ENCODE measurements around the gene CCDC185. TPM values are rescaled to one million over a fixed set of nuclear protein-coding genes. Genes with fewer than 3 reads are reported as not detected.

Gene CCDC185
- total RNA-seq, 2 experiments from 2014 or later = not detected

GRCh38 chr1:223403184-223403815 lies 10.1 kb downstream of the CCDC185 start:
- ATAC-seq = no peak
- no peaks in the 10 kb centered on the region for H3K9me3 Mint-ChIP-seq (ENCODE audit: low read depth)
- H3K4me1 Mint-ChIP-seq = no peaks in the 10 kb centered on the region
- no peaks in the 10 kb centered on the region for H3K36me3 Mint-ChIP-seq
- CTCF ChIA-PET = no interaction called here
- H3K4me3 Mint-ChIP-seq = no peak overlapping the region
- DNase-seq = no peak
- H3K27me3 Mint-ChIP-seq = peaks cover 20% of the 10 kb centered on the region
- no peak overlapping the region for H3K27ac Mint-ChIP-seq

- ATAC-seq (no peak), DNase-seq (no peak)
- Mint-ChIP-seq H3K4me3 (no peak overlapping the region), H3K27ac (no peak overlapping the region), H3K9me3 (ENCODE audit: low read depth) (no peaks in the 10 kb centered on the region), H3K36me3 (no peaks in the 10 kb centered on the region), H3K4me1 (no peaks in the 10 kb centered on the region), H3K27me3 (peaks cover 20% of the 10 kb centered on the region)
- CTCF ChIA-PET = no interaction called here
Observed at GRCh38 chr1:223405507-223405906, 12.3 kb downstream of the CCDC185 start.

- no peaks in the 10 kb centered on the region for H3K9me3 Mint-ChIP-seq (ENCODE audit: low read depth)
- DNase-seq (no peak), ATAC-seq (no peak)
- no peak overlapping the region for H3K4me3 Mint-ChIP-seq
- no peak overlapping the region for H3K27ac Mint-ChIP-seq
- H3K36me3 Mint-ChIP-seq = no peaks in the 10 kb centered on the region
- CTCF ChIA-PET = no interaction called here
- peaks cover 30% of the 10 kb centered on the region for H3K27me3 Mint-ChIP-seq
- no peaks in the 10 kb centered on the region for H3K4me1 Mint-ChIP-seq
Observed at GRCh38 chr1:223410036-223410435, 16.8 kb downstream of the CCDC185 start.

GRCh38 chr1:223411309-223411708 lies 18.1 kb downstream of the CCDC185 start:
- Mint-ChIP-seq H3K9me3 (ENCODE audit: low read depth) (no peaks in the 10 kb centered on the region), H3K27ac (no peak overlapping the region), H3K36me3 (no peaks in the 10 kb centered on the region), H3K4me1 (no peaks in the 10 kb centered on the region), H3K4me3 (no peak overlapping the region), H3K27me3 (peaks cover 25% of the 10 kb centered on the region)
- no peak for ATAC-seq
- DNase-seq = no peak
- CTCF ChIA-PET = no interaction called here

- Mint-ChIP-seq H3K4me3 (no peak overlapping the region), H3K36me3 (no peaks in the 10 kb centered on the region), H3K27ac (no peak overlapping the region), H3K9me3 (ENCODE audit: low read depth) (no peaks in the 10 kb centered on the region), H3K4me1 (no peaks in the 10 kb centered on the region), H3K27me3 (peaks cover 23% of the 10 kb centered on the region)
- CTCF ChIA-PET = no interaction called here
- ATAC-seq (no peak), DNase-seq (no peak)
Observed at GRCh38 chr1:223411710-223412109, 18.5 kb downstream of the CCDC185 start.

- no peaks in the 10 kb centered on the region for H3K4me1 Mint-ChIP-seq
- peaks cover 15% of the 10 kb centered on the region for H3K27me3 Mint-ChIP-seq
- H3K36me3 Mint-ChIP-seq = no peaks in the 10 kb centered on the region
- no peaks in the 10 kb centered on the region for H3K9me3 Mint-ChIP-seq (ENCODE audit: low read depth)
- CTCF ChIA-PET = no interaction called here
- ATAC-seq (no peak), DNase-seq (no peak)
- H3K4me3 Mint-ChIP-seq = no peak overlapping the region
- H3K27ac Mint-ChIP-seq = no peak overlapping the region
Observed at GRCh38 chr1:223413216-223413615, 20.0 kb downstream of the CCDC185 start.

GRCh38 chr1:223417444-223417843 lies 24.2 kb downstream of the CCDC185 start:
- DNase-seq (no peak), ATAC-seq (no peak)
- CTCF ChIA-PET = no interaction called here
- peaks cover 10% of the 10 kb centered on the region for H3K27me3 Mint-ChIP-seq
- H3K27ac Mint-ChIP-seq = no peak overlapping the region
- no peaks in the 10 kb centered on the region for H3K9me3 Mint-ChIP-seq (ENCODE audit: low read depth)
- no peak overlapping the region for H3K4me3 Mint-ChIP-seq
- H3K4me1 Mint-ChIP-seq = no peaks in the 10 kb centered on the region
- H3K36me3 Mint-ChIP-seq = no peaks in the 10 kb centered on the region

- peaks cover 11% of the 10 kb centered on the region for H3K27me3 Mint-ChIP-seq
- H3K4me1 Mint-ChIP-seq = no peaks in the 10 kb centered on the region
- DNase-seq = no peak
- ATAC-seq = no peak
- H3K9me3 Mint-ChIP-seq (ENCODE audit: low read depth) = no peaks in the 10 kb centered on the region
- no peaks in the 10 kb centered on the region for H3K36me3 Mint-ChIP-seq
- CTCF ChIA-PET = no interaction called here
- no peak overlapping the region for H3K4me3 Mint-ChIP-seq
- H3K27ac Mint-ChIP-seq = no peak overlapping the region
Observed at GRCh38 chr1:223417903-223418663, 24.9 kb downstream of the CCDC185 start.

GRCh38 chr1:223419115-223419514 lies 25.9 kb downstream of the CCDC185 start:
- no peak for DNase-seq
- CTCF ChIA-PET = no interaction called here
- Mint-ChIP-seq H3K36me3 (no peaks in the 10 kb centered on the region), H3K27ac (no peak overlapping the region), H3K4me1 (no peaks in the 10 kb centered on the region), H3K9me3 (ENCODE audit: low read depth) (no peaks in the 10 kb centered on the region), H3K4me3 (no peak overlapping the region), H3K27me3 (peaks cover 6% of the 10 kb centered on the region)
- ATAC-seq = no peak

- ATAC-seq (no peak), DNase-seq (no peak)
- H3K27me3 Mint-ChIP-seq = peaks cover 6% of the 10 kb centered on the region
- no peaks in the 10 kb centered on the region for H3K36me3 Mint-ChIP-seq
- CTCF ChIA-PET = no interaction called here
- H3K27ac Mint-ChIP-seq = no peak overlapping the region
- H3K9me3 Mint-ChIP-seq (ENCODE audit: low read depth) = no peaks in the 10 kb centered on the region
- H3K4me1 Mint-ChIP-seq = no peaks in the 10 kb centered on the region
- H3K4me3 Mint-ChIP-seq = no peak overlapping the region
Observed at GRCh38 chr1:223419561-223419960, 26.3 kb downstream of the CCDC185 start.

- ATAC-seq (no peak), DNase-seq (no peak)
- Mint-ChIP-seq H3K4me1 (no peaks in the 10 kb centered on the region), H3K9me3 (ENCODE audit: low read depth) (no peaks in the 10 kb centered on the region), H3K27me3 (peaks cover 10% of the 10 kb centered on the region), H3K36me3 (no peaks in the 10 kb centered on the region), H3K27ac (no peak overlapping the region), H3K4me3 (no peak overlapping the region)
- CTCF ChIA-PET = no interaction called here
Observed at GRCh38 chr1:223421025-223421424, 27.8 kb downstream of the CCDC185 start.

GRCh38 chr1:223421676-223422075 lies 28.5 kb downstream of the CCDC185 start:
- Mint-ChIP-seq H3K9me3 (ENCODE audit: low read depth) (no peaks in the 10 kb centered on the region), H3K4me1 (no peaks in the 10 kb centered on the region), H3K27me3 (peaks cover 13% of the 10 kb centered on the region), H3K4me3 (no peak overlapping the region), H3K36me3 (no peaks in the 10 kb centered on the region), H3K27ac (no peak overlapping the region)
- ATAC-seq (no peak), DNase-seq (no peak)
- CTCF ChIA-PET = no interaction called here

GRCh38 chr1:223422911-223423310 lies 29.7 kb downstream of the CCDC185 start:
- CTCF ChIA-PET = no interaction called here
- DNase-seq = no peak

GRCh38 chr1:223423641-223424233 lies 30.5 kb downstream of the CCDC185 start:
- H3K4me1 Mint-ChIP-seq = no peaks in the 10 kb centered on the region
- H3K36me3 Mint-ChIP-seq = no peaks in the 10 kb centered on the region
- CTCF ChIA-PET = no interaction called here

More at GRCh38 chr1:223422911-223423310, 29.7 kb downstream of the CCDC185 start:
- Mint-ChIP-seq H3K27me3 (peaks cover 17% of the 10 kb centered on the region), H3K9me3 (ENCODE audit: low read depth) (no peaks in the 10 kb centered on the region), H3K4me3 (no peak overlapping the region), H3K4me1 (no peaks in the 10 kb centered on the region), H3K36me3 (no peaks in the 10 kb centered on the region), H3K27ac (no peak overlapping the region)
- no peak for ATAC-seq

More at GRCh38 chr1:223423641-223424233, 30.5 kb downstream of the CCDC185 start:
- no peak overlapping the region for H3K4me3 Mint-ChIP-seq
- H3K27ac Mint-ChIP-seq = no peak overlapping the region
- DNase-seq = no peak
- H3K9me3 Mint-ChIP-seq (ENCODE audit: low read depth) = no peaks in the 10 kb centered on the region
- peaks cover 17% of the 10 kb centered on the region for H3K27me3 Mint-ChIP-seq
- no peak for ATAC-seq

Data from activated CD8-positive, alpha-beta memory T cell treated with anti-CD3 and anti-CD28 coated beads, Interleukin-2, amount 10 ng/mL, durations not matched to agents 7 days and 5 days (primary cell).